22Rv1 (cell line): Measurements from ENCODE around the gene BCAS1.

ENCODE experiments used
- CTCF ChIP-seq: fragments of 450-650 bp; IDR thresholded peaks from 2 replicates; pipeline ENCODE4 v1.5.1; 2017; ENCODE audit warnings: mild to moderate bottlenecking
- ZFX ChIP-seq: fragments of 450-650 bp; IDR thresholded peaks from 2 replicates; pipeline ENCODE4 v1.6.1; 2017; ENCODE audit warnings: antibody characterized with exemption, borderline replicate concordance

DNA sequence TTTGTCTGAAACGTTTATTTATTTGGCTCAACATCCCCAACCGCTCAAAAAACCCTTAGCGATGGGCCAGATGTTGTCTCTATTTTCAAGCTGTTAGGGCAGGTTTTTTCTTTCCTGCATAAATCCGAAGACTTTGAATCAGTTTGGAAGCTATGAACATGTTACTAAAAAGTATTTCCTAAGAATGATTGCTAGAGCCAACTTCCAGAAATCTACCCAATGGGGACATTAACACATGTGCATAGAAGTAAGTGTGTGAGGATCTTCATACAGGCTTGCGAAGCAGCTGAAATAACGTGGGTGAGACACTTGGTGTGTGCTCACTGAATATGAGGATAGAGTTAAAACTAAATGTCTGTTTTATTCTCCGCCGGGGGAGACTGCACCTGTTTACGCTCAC, 106.8 kb downstream of the BCAS1 start:
- TF ChIP-seq CTCF (no peak), ZFX (no peak)
